GM12891 (cell line): ENCODE measurements around the gene VCL.

ENCODE experiments used
- PAX5 ChIP-seq: IDR thresholded peaks from 2 replicates; pipeline ENCODE4 v1.6.1; 2011; ENCODE audit warnings: low read length, moderate library complexity, mild to moderate bottlenecking; ENCODE audit not compliant: insufficient read depth, severe bottlenecking
- POLR2A ChIP-seq: IDR thresholded peaks from 2 replicates; pipeline ENCODE4 v1.6.1; 2011; ENCODE audit warnings: low read depth, low read length, control low read depth
- POLR2AphosphoS5 ChIP-seq: IDR thresholded peaks from 2 replicates; pipeline ENCODE4 v1.6.1; 2011; ENCODE audit warnings: low read depth, low read length, control low read depth
- POU2F2 ChIP-seq: IDR thresholded peaks from 2 replicates; pipeline ENCODE4 v1.6.1; 2011; ENCODE audit warnings: low read depth, mild to moderate bottlenecking, control low read depth, low read length, moderate library complexity
- TAF1 ChIP-seq: IDR thresholded peaks from 2 replicates; pipeline ENCODE4 v1.6.1; 2011; ENCODE audit warnings: low read depth, low read length, control low read depth

DNA sequence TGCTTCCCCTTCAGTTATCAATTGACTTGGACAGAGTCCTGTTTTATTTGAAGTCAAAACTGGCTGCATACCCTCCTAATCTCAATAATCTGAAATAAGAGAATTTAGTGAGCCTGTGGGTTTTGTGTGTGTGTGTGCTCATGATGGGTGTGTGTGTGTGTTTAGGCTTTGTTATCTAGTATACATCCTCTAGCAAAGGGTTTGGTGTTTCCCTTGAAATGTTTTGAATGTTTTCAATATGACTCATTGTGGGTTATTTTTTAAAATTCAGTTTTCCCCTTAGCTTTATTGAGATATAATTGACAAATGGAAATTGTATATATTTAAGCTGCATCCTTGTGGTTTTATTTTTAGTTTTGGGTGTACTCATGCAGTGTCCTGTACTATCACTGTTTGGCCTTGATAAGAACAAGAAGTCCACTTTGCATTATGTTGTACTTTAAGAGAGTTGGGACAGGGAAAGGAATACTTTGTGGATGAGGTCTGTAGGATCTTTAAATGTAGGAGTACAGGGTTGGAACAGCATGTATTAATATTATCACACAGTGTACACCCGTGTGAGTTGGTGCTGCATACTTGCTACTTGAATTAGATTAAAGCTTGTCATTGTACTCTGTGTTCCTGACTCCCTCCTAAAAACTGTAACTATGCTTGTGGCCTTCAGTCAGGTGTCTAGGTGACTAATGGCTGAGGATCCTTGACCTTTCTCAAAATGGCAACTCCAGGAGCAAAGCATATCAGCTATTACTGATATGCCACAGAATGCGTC, 58.3 kb downstream of the VCL start:
- TF ChIP-seq POLR2A (no peak), POLR2AphosphoS5 (no peak), POU2F2 (no peak), TAF1 (no peak), PAX5 (no peak)
